Hepatocyte (in vitro differentiated cells): ENCODE data around the gene SLC7A4. TPM values are rescaled to one million over a fixed set of nuclear protein-coding genes. Genes with fewer than 3 reads are reported as not detected.
"Not testable (repeated sequence)": the region's sequence is repeated elsewhere in the genome, so short reads cannot be mapped to it uniquely, and the experiment has no call there.

Source experiments
- DNase-seq: peaks from one replicate; pipeline ENCODE4 v3.0.0-alpha.2; 2016; ENCODE audit warnings: low spot score
- H2AFZ ChIP-seq: fragments of 200-600 bp; sonication (generic); 2 replicates; pipeline ENCODE4 v1.6.0; 2016; ENCODE audit warnings: antibody characterized with exemption, mild to moderate bottlenecking
- H3K27ac ChIP-seq: fragments of 200-600 bp; sonication (generic); 2 replicates; pipeline ENCODE4 v1.5.1; 2016; ENCODE audit warnings: mild to moderate bottlenecking
- H3K27me3 ChIP-seq: fragments of 200-600 bp; sonication (generic); 2 replicates; pipeline ENCODE4 v1.6.1; 2016
- H3K36me3 ChIP-seq: fragments of 200-600 bp; sonication (generic); replicated peaks from 2 replicates; pipeline ENCODE4 v1.5.1; 2016; ENCODE audit warnings: low read depth; ENCODE audit not compliant: insufficient read depth
- H3K4me1 ChIP-seq: fragments of 200-600 bp; sonication (generic); 2 replicates; pipeline ENCODE4 v1.5.1; 2016; ENCODE audit warnings: mild to moderate bottlenecking, moderate library complexity; ENCODE audit not compliant: insufficient read depth
- H3K4me2 ChIP-seq: fragments of 200-600 bp; sonication (generic); 2 replicates; pipeline ENCODE4 v1.6.0; 2016
- H3K4me3 ChIP-seq: fragments of 200-600 bp; sonication (generic); 2 replicates; pipeline ENCODE4 v1.5.1; 2016; ENCODE audit warnings: mild to moderate bottlenecking
- H3K79me2 ChIP-seq: fragments of 200-600 bp; sonication (generic); 2 replicates; pipeline ENCODE4 v1.6.0; 2017; ENCODE audit warnings: mild to moderate bottlenecking
- H3K9me2 ChIP-seq: fragments of 200-600 bp; sonication (generic); replicated peaks from 2 replicates; pipeline ENCODE4 v1.6.0; 2017; ENCODE audit warnings: mild to moderate bottlenecking; ENCODE audit not compliant: insufficient read depth
- H3K9me3 ChIP-seq: fragments of 200-600 bp; sonication (generic); 2 replicates; pipeline ENCODE4 v1.5.1; 2016; ENCODE audit warnings: low read depth, mild to moderate bottlenecking
- H4K20me1 ChIP-seq: fragments of 200-600 bp; sonication (generic); 2 replicates; pipeline ENCODE4 v1.6.0; 2016; ENCODE audit warnings: mild to moderate bottlenecking; ENCODE audit not compliant: insufficient read depth, poor library complexity, severe bottlenecking
- CTCF ChIP-seq: fragments of 200-600 bp; sonication (generic); IDR thresholded peaks from 2 replicates; pipeline ENCODE4 v1.5.1; 2016; ENCODE audit warnings: antibody characterized with exemption, mild to moderate bottlenecking; ENCODE audit not compliant: poor library complexity
- EZH2 ChIP-seq: fragments of 200-600 bp; sonication (generic); IDR thresholded peaks from 2 replicates; pipeline ENCODE4 v1.6.1; 2016; ENCODE audit warnings: antibody characterized with exemption, mild to moderate bottlenecking, borderline replicate concordance
- EZH2phosphoT487 ChIP-seq: fragments of 200-600 bp; sonication (generic); IDR thresholded peaks from one replicate; pipeline ENCODE4 v1.6.1; 2018; ENCODE audit warnings: antibody characterized with exemption, mild to moderate bottlenecking, low read depth, moderate library complexity; ENCODE audit not compliant: unreplicated experiment, severe bottlenecking
- WGBS: methylation state at CpG from one replicate; pipeline ENCODE4 v1.1.6; 2016; ENCODE audit warnings: low lambda C conversion rate; ENCODE audit errors: missing lambda C conversion rate; 5-methylcytosine and 5-hydroxymethylcytosine counted together
- polyA plus RNA-seq: library from polyadenylated mRNA; unstranded; fragments of >200 nt; fragmentation: Nextera tagmentation; extraction: Ambion mirVana; gene quantifications from 2 replicates; pipeline ENCODE4 v1.2.1, GENCODE V29; 2016
- total RNA-seq: library from RNA; depleted of rRNA; stranded (reverse); fragments of >200 nt; gene quantifications from 2 replicates; pipeline ENCODE4 v1.2.3, GENCODE V29; 2014

Gene SLC7A4
- total and polyA plus RNA-seq, 2 experiments from 2014 or later: 140 to 494 TPM

GRCh38 chr22:21074102-21074715, 41.8 kb upstream of the SLC7A4 start:
- no peak overlapping the region for H3K27ac ChIP-seq
- no peaks in the 10 kb centered on the region for H3K4me1 ChIP-seq
- no peak for DNase-seq
- whole genome bisulfite sequencing: 63% methylated on average over 7 of the region's 7 CpGs
- H3K79me2 ChIP-seq: no peaks in the 10 kb centered on the region
- no peak for TF ChIP-seq EZH2
- no peak for TF ChIP-seq CTCF
- no peak for TF ChIP-seq EZH2phosphoT487
- H4K20me1 ChIP-seq: no peaks in the 10 kb centered on the region
- no peak overlapping the region for H3K4me3 ChIP-seq
- no peak overlapping the region for H2AFZ ChIP-seq
- no peaks in the 10 kb centered on the region for H3K9me2 ChIP-seq
- H3K27me3 ChIP-seq: no peaks in the 10 kb centered on the region
- no peaks in the 10 kb centered on the region for H3K36me3 ChIP-seq
- no peaks in the 10 kb centered on the region for H3K9me3 ChIP-seq
- H3K4me2 ChIP-seq: no peak overlapping the region

- Histone ChIP-seq H3K27ac (no peak overlapping the region), H3K9me2 (no peaks in the 10 kb centered on the region), H3K4me2 (no peak overlapping the region), H3K4me1 (no peaks in the 10 kb centered on the region), H3K9me3 (no peaks in the 10 kb centered on the region), H3K36me3 (no peaks in the 10 kb centered on the region), H2AFZ (no peak overlapping the region), H4K20me1 (no peaks in the 10 kb centered on the region), H3K27me3 (no peaks in the 10 kb centered on the region), H3K4me3 (no peak overlapping the region), H3K79me2 (no peaks in the 10 kb centered on the region)
- 93% methylated on average over 5 of the region's 5 CpGs for WGBS
- TF ChIP-seq CTCF: no peak
- no peak for TF ChIP-seq EZH2
- no peak for DNase-seq
Measured at GRCh38 chr22:21073482-21073881, 41.1 kb upstream of the SLC7A4 start.

- Histone ChIP-seq H2AFZ (no peak overlapping the region), H3K4me2 (no peak overlapping the region)
- 88% methylated on average over 3 of the region's 3 CpGs for WGBS
Measured at GRCh38 chr22:21073023-21073422, 40.7 kb upstream of the SLC7A4 start.

GRCh38 chr22:21071796-21072195, 39.4 kb upstream of the SLC7A4 start:
- 77% methylated on average over 8 of the region's 8 CpGs for WGBS
- not testable (repeated sequence) for H3K9me3 ChIP-seq, H3K9me2 ChIP-seq, H3K79me2 ChIP-seq, H3K4me3 ChIP-seq, H3K4me2 ChIP-seq, DNase-seq, H2AFZ ChIP-seq, H3K4me1 ChIP-seq, H4K20me1 ChIP-seq, H3K27me3 ChIP-seq, H3K27ac ChIP-seq, H3K36me3 ChIP-seq

More at GRCh38 chr22:21073023-21073422, 40.7 kb upstream of the SLC7A4 start:
- Histone ChIP-seq H4K20me1 (no peaks in the 10 kb centered on the region), H3K9me2 (no peaks in the 10 kb centered on the region), H3K79me2 (no peaks in the 10 kb centered on the region), H3K36me3 (no peaks in the 10 kb centered on the region), H3K4me1 (no peaks in the 10 kb centered on the region), H3K4me3 (no peak overlapping the region), H3K9me3 (no peaks in the 10 kb centered on the region), H3K27ac (no peak overlapping the region), H3K27me3 (no peaks in the 10 kb centered on the region)
- TF ChIP-seq EZH2 (no peak), EZH2phosphoT487 (no peak)
- no peak for DNase-seq
